Measurements from ENCODE around the gene TSEN34. TPM values are rescaled to one million over a fixed set of nuclear protein-coding genes. Genes with fewer than 3 reads are reported as not detected.
"Not testable (repeated sequence)": the region's sequence is repeated elsewhere in the genome, so short reads cannot be mapped to it uniquely, and the experiment has no call there.

The TSEN34 gene
- total RNA-seq, 2 donors from 2014 or later = 14.3 to 16.7 TPM

DNA sequence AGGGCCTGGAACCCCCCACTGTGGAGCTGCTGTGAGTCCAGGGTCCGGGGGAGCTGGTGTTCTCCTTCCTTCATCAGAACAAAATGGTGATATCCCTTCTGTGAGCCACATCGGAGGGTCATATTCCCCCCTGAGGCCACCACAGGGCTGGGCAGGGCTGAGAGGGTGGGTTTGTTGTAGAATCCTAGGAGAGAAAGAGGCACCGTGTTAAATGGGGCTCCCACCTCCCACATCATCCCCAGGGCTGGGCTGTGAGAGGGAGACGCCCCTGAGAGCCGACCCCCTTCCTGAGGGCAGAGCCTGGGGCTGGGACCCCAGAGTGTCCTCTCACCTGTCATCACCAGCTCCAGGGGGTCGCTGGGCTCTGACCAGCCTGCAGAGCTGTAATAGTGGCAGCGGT, 30.8 kb downstream of the TSEN34 start:
- not testable (repeated sequence) for H3K4me1 Mint-ChIP-seq; H3K36me3 Mint-ChIP-seq (ENCODE audit: low read depth); H3K27me3 Mint-ChIP-seq; ATAC-seq (replicated peaks); H3K9me3 Mint-ChIP-seq; H3K27ac Mint-ChIP-seq; H3K4me3 Mint-ChIP-seq

DNA sequence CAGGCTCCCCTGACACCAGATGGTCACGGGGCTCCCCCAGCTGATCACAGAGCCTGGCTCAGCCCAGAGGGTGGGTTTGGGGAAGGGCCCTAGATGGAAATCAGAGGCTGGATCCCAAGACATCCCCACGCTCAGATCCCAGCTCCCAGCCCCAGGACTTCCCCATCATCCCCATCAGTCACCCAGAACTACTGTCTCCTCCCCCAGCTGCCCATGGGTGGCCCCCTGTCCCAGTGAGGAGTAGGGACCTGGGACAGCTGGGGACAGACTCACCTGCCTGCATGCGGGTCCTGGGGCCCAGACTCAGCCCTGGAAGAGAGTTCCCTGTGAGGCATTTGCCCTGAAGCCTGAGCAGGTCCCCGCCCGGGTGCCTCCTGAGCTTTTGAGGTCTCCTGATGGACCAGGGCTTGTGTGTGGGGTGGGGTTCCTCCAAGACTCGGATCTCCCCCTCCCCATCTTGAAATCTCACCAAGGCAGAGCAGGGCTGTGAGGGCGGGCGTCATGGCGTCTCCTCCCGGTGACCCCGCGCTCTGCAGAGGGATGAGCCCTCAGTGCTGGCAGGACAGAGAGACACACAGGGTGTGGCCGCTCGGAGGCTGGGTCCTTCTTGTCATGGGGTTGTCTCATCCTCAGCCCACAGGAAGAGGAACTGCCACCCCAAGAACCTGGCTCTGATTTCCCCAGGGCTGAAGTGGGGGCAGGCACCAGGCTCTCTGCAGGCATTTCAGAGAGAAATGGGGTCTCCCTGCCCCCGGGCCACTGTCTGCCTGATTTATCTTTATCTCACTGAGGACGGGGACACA, 31.6 kb downstream of the TSEN34 start, which contains the start of gene LILRB3:
TSS of gene LILRB3 (minus strand) at position 534 of the 803 bp plus-strand sequence. CDS start at position 503, 31 bp downstream.
- not testable (repeated sequence) for H3K4me1 Mint-ChIP-seq; H3K4me3 Mint-ChIP-seq; H3K36me3 Mint-ChIP-seq (ENCODE audit: low read depth); H3K27me3 Mint-ChIP-seq; H3K9me3 Mint-ChIP-seq
- H3K27ac Mint-ChIP-seq = peak within 1 kb of the TSS; percentile 67
- ATAC-seq (replicated peaks) = peak; percentile 52

DNA sequence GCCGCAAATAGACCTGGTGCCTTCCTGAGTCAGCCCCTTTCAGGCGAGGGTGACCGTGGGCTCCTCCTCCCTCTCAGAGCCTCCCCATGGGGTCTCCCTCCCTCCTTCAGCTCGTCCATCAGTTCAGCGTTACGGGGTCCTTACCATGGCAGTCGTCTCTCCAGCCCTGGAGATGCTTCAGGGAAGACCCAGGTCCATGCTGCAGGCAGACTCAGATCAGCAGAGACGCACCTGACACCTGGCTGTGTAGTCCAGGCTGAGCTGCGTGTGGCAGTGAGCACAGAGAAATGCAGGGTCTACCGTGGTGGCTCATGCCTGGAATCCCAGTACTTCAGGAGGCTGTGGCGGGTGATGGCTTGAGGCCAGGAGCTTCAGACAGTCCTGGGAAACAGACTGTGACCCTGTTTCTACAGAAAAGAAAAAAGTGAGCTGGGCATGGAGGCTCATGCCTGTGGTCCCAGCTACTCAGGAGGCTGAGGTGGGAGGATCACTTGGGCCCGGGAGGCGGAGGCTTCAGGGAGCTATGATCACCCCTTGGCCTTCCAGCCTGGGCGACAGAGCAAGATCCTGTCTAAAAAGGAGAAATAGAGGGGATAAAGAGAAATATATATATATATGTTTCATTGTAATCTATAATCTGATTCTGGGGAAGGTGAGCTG, 32.3 kb downstream of the TSEN34 start:
- H3K4me3 Mint-ChIP-seq; H3K9me3 Mint-ChIP-seq; H3K4me1 Mint-ChIP-seq; ATAC-seq (replicated peaks); H3K36me3 Mint-ChIP-seq (ENCODE audit: low read depth); H3K27me3 Mint-ChIP-seq: not testable (repeated sequence)
- peak overlapping the region; percentile 67 for H3K27ac Mint-ChIP-seq

DNA sequence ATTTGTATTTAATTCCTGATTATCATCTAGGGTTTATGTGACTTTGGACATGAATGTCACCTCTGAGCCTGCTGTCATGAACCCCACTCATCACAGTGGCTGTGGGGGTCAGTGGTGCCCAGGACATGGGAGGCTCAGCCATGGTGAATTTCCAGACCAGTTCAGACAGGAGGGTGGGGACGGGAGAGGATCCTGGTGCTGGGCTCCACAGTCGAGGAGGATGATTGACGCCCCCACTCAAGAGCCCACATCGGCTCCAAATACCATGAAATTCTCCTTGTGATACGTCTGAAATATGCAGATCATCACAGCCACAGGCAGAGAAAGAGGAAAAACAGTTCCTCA, 32.8 kb downstream of the TSEN34 start:
- H3K4me1 Mint-ChIP-seq; ATAC-seq (replicated peaks); H3K9me3 Mint-ChIP-seq; H3K27me3 Mint-ChIP-seq; H3K36me3 Mint-ChIP-seq (ENCODE audit: low read depth); H3K27ac Mint-ChIP-seq; H3K4me3 Mint-ChIP-seq: not testable (repeated sequence)

DNA sequence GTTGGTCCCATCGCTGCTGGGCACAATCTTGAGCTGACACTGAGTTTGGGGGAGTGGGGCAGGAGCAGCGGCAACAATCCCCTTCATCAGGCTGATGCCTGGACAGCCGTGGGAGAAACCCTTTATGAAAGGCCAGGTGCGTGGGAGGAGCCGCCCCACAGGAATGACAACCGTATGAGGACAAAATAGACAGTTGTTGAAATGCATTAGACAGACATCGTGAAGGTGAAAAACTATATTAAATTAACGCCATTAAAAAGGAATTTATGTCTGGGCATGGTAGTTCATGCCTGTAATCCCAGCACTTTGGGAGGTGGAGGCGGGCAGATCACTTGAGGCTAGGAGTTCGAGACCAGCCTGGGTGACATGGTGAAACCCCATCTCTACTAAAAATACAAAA, 33.5 kb downstream of the TSEN34 start:
- not testable (repeated sequence) for H3K36me3 Mint-ChIP-seq (ENCODE audit: low read depth); H3K4me1 Mint-ChIP-seq; H3K4me3 Mint-ChIP-seq; H3K27me3 Mint-ChIP-seq; H3K27ac Mint-ChIP-seq; H3K9me3 Mint-ChIP-seq; ATAC-seq (replicated peaks)

DNA sequence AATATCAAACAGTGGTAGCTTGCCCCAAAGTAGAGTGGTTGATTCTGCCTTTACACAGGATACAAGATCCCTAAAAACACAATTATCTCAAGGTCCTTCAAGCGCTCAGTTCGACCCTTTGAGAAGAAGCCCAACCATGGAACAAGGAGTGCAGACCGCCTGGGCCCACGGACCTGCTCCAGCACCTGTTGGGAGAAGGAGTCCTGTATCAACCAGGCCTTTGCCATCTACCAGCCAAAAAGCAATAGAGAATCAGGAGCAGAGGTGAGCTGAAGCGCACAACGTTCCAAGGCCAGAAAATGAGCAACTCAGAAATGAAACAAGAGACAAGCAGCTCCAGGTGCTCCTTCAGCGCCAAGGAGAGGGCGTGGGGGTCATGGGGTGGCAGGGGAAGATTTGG, 38.0 kb downstream of the TSEN34 start:
- Mint-ChIP-seq H3K4me1 (no peaks in the 10 kb centered on the region), H3K36me3 (ENCODE audit: low read depth) (no peaks in the 10 kb centered on the region), H3K9me3 (no peaks in the 10 kb centered on the region), H3K27me3 (no peaks in the 10 kb centered on the region), H3K4me3 (no peak overlapping the region), H3K27ac (no peak overlapping the region)
- no peak for ATAC-seq (replicated peaks)

DNA sequence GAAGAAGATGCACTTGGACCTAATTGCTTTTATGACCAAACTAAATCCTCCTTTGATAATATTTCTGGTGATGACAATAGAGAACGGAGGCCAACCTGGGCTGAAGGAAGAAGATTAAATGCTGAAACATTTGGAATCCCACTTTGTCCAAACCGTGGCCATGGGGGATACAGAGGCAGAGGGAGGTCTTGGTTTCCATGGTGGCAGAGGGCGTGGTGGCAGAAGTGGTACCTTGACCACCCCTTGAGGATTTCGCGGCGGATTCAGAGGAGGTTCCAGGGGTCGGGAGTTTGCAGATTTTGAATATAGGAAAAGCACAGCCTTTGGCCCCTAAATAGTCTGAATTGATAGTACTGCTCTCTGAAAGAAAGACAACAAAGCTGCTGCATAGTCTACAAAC, 38.9 kb downstream of the TSEN34 start:
- no peak for ATAC-seq (replicated peaks)
- no peaks in the 10 kb centered on the region for H3K4me1 Mint-ChIP-seq
- H3K36me3 Mint-ChIP-seq (ENCODE audit: low read depth) = no peaks in the 10 kb centered on the region
- no peak overlapping the region for H3K27ac Mint-ChIP-seq
- no peaks in the 10 kb centered on the region for H3K9me3 Mint-ChIP-seq
- H3K4me3 Mint-ChIP-seq = no peak overlapping the region
- no peaks in the 10 kb centered on the region for H3K27me3 Mint-ChIP-seq

DNA sequence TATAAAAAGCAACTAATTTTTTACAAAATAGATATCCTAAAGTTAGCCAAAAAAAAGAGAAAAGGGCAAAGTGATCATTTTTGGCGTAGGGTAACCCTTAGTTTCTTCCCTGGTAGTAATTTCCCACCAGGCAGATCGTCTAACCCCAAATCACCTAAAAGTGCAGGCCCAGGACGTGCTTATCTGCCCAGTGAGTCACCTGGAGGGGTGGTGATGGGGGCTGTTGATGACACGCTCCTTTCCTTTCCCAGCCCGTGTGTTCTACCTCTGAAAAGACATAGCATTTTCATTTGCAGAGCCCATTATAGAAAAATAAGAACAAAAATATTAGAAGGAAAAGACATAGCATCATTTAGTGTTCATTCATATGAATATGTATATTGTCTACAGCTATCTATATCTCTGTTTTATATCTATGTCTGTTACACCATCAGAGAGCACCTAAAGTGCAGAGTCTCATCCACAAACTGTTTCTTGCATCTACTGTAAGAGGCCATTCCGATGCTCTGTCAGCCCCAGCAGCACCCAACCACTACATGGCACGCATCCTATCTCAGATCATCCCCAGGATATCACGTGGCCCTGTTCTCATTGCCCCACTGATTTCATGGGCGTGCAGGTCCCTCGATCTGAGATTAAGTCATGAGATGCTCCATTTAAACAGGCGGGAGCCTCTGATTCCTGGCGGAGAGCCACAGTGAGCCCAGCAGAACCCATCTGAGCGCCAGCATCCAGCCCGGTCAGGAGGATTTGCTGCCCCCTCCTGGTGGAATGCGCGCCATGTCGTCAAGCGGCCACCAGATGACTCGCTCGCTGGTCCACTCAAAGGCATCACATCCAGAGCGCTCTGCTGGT, 40.2 kb downstream of the TSEN34 start:
- ATAC-seq (replicated peaks) = peak; percentile 89
- no peaks in the 10 kb centered on the region for H3K27me3 Mint-ChIP-seq

DNA sequence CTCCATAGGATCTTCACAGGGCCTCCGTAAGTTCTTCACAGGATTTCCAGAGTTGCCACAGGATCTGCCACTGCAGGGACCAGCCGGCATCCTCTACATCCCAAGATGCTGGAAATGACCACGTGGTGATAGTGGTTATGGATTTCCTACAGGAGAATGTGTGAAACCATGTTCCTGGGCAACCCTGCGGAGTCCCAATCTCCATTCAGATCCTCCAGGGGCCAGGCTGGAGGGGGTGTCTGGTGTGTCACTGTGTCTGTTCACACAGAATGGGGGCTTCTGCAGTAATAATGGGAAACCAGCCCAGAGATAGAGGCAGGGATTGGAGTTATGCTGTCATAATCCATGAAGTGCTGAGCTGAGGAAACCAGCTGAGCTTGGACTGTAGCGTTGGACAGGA, 42.8 kb downstream of the TSEN34 start:
- H3K27ac Mint-ChIP-seq = no peak overlapping the region
- H3K27me3 Mint-ChIP-seq = no peaks in the 10 kb centered on the region
- H3K36me3 Mint-ChIP-seq (ENCODE audit: low read depth) = no peaks in the 10 kb centered on the region
- no peaks in the 10 kb centered on the region for H3K9me3 Mint-ChIP-seq
- no peaks in the 10 kb centered on the region for H3K4me1 Mint-ChIP-seq
- no peak overlapping the region for H3K4me3 Mint-ChIP-seq
- no peak for ATAC-seq (replicated peaks)

More for the DNA sequence above, 40.2 kb downstream of the TSEN34 start:
- Mint-ChIP-seq H3K27ac (no peak overlapping the region), H3K9me3 (no peaks in the 10 kb centered on the region), H3K4me3 (no peak overlapping the region), H3K4me1 (no peaks in the 10 kb centered on the region), H3K36me3 (ENCODE audit: low read depth) (no peaks in the 10 kb centered on the region)

DNA sequence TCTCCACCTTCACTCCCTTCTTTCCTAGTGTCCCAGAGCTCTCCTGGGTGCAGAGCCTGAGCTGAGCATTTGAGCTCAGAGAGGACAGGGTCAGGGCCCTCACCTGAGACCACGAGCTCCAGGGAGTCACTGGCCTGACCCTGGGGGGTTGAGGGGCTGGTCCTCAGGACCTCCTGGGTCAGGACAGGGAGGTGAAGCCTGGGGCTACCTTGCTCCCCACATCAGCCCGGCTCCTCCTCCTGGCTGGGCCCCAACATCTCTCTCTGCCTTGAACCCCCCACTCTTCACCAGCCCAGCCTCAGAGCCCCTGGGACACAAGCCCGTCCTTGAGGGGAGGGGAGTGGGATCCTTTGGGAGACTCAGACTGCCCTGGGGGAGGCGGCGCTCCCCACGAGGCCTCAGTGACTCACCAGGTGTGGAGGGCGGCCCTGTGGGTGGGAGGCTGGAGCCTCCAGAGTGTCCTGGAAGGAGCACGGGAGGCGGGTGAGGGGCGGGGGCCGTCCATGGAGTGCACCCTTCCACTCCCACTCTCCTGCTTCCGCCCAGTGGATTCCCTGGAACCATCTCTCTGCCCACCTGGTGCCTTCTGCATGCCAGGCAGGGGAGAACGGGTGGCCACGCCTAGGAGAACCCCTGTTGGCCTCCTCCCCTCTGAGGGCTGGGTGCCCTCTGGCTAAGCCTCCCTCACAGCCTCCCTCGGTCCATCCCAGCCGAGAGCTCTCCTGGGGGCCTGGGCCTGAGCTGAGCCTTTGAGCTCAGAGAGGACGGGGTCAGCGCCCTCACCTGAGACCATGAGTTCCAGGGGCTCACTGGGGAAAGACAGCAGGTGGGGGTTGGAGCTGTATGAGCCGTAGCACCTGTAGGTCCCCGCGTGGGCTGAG, 48.6 kb downstream of the TSEN34 start:
- H3K4me3 Mint-ChIP-seq; H3K27me3 Mint-ChIP-seq; ATAC-seq (replicated peaks); H3K4me1 Mint-ChIP-seq; H3K36me3 Mint-ChIP-seq (ENCODE audit: low read depth); H3K9me3 Mint-ChIP-seq; H3K27ac Mint-ChIP-seq: not testable (repeated sequence)

DNA sequence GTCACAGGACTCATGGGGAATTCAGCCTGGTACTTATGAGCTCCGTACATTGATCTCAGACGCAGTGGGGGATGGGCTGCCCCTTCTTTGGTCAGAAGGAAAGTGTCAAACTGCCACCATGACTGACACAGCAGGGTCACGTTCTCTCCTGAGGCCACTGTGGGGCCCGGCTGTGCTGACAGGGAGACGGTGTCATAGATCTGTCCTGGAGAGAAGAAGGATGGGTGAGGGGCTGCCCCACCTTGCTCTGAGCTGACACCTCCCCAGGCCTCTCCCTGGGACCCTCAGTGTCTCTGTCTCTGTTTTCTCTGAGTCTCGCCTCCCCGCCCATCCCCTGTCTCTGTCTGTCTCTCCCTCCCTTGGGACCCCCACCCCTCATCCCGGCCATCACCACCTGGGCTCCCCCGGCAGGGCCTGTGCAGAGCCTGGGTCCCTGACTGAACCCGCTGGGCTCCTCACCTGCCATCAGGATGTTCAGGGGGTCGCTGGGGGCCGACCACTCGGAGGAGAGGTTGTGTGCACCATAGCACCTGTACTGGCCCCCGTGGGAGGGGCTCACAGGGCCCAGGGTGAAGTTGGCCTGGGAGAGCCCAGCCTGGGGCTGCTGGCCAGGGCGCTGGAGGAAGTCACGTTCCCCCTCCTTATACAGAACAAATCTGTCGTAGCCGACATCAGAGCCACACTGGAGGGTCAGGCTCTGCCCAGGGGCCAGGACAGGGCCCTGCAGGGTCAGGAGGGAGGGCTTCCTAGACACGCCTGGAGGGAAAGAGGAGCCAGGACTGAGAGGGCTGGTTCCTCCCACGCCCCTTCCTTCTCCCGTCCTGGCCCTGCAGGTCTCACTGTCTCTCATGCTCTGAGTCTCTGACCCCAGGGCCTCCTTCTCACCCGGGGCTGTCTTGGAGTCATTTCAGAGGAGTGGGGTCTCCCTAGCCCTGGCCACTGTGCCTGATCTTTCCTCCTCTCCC, 49.5 kb downstream of the TSEN34 start:
- H3K9me3 Mint-ChIP-seq; H3K4me3 Mint-ChIP-seq; H3K27ac Mint-ChIP-seq; H3K27me3 Mint-ChIP-seq; H3K4me1 Mint-ChIP-seq; ATAC-seq (replicated peaks); H3K36me3 Mint-ChIP-seq (ENCODE audit: low read depth): not testable (repeated sequence)

DNA sequence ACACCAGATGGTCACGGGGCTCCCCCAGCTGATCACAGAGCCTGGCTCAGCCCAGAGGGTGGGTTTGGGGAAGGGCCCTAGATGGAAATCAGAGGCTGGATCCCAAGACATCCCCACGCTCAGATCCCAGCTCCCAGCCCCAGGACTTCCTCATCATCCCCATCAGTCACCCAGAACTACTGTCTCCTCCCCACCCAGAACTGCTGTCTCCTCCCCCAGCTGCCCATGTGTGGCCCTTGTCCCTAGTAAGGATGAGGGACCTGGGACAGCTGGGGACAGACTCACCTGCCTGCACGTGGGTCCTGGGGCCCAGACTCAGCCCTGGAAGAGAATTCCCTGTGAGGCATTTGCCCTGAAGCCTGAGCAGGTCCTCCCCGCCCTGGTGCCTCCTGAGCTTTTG, 51.1 kb downstream of the TSEN34 start:
- ATAC-seq (replicated peaks); H3K36me3 Mint-ChIP-seq (ENCODE audit: low read depth); H3K27ac Mint-ChIP-seq; H3K9me3 Mint-ChIP-seq; H3K27me3 Mint-ChIP-seq; H3K4me1 Mint-ChIP-seq; H3K4me3 Mint-ChIP-seq: not testable (repeated sequence)

DNA sequence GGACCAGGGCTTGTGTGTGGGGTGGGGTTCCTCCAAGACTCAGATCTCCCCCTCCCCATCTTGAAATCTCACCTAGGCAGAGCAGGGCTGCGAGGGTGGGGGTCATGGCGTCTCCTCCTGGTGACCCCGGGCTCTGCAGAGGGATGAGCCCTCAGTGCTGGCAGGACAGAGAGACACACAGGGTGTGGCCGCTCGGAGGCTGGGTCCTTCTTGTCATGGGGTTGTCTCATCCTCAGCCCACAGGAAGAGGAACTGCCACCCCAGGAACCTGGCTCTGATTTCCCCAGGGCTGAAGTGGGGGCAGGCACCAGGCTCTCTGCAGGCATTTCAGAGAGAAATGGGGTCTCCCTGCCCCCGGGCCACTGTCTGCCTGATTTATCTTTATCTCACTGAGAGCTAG, 51.5 kb downstream of the TSEN34 start, which contains the start of gene LILRA6:
TSS of gene LILRA6 (minus strand) at position 145 of the 400 bp plus-strand sequence.
- not testable (repeated sequence) for H3K36me3 Mint-ChIP-seq (ENCODE audit: low read depth); H3K27ac Mint-ChIP-seq; H3K9me3 Mint-ChIP-seq; H3K4me3 Mint-ChIP-seq; H3K27me3 Mint-ChIP-seq; H3K4me1 Mint-ChIP-seq
- ATAC-seq (replicated peaks) = peak; percentile 29
